Adrenal gland (tissue), 5 donors: ENCODE results near the gene LY86.

Experiments used
- CTCF ChIP-seq, 6 experiments: fragments of 450-650 bp in 4 of 6; fragments of 200-600 bp in 2 of 6; sonication (generic) in 1 of 6; IDR thresholded peaks; 1 replicate in 5 of 6; 2 replicates in 1 of 6; pipeline versions ENCODE4 v1.5.1 to v1.8.0; 2016 to 2021; ENCODE audit warnings: antibody characterized with exemption in 6 of 6, mild to moderate bottlenecking in 2 of 6, moderate library complexity in 1 of 6
- POLR2A ChIP-seq, 2 donors: fragments of 450-650 bp; IDR thresholded peaks; one replicate each; pipeline ENCODE4 v1.6.1; 2017; ENCODE audit warnings: antibody characterized with exemption in 2 of 2, mild to moderate bottlenecking in 2 of 2, moderate library complexity in 1 of 2
- donor health status: DM: no; HTN: no; CAD: no.

- no peak for TF ChIP-seq POLR2A (IDR thresholded peaks at IDR 0.05)
- no peak for TF ChIP-seq CTCF (IDR thresholded peaks at IDR 0.05)
These were observed 2.0 kb downstream of the LY86 start for GRCh38 chr6:6590530-6590929.
